NCI-H1436 treated with DMSO at 0.1 percent for 48 hours (cell line): Measurements from ENCODE around the gene STK32C.
A peak's percentile ranks its signal among the peaks of the same experiment; 100 is the strongest.
"Not testable (repeated sequence)": the region's sequence is repeated elsewhere in the genome, so short reads cannot be mapped to it uniquely, and the experiment has no call there.

Experiments used
- DNase-seq: peaks from one replicate; lab custom pipeline; 2025; lab: John Stamatoyannopoulos, UW

STK32C gene

DNA sequence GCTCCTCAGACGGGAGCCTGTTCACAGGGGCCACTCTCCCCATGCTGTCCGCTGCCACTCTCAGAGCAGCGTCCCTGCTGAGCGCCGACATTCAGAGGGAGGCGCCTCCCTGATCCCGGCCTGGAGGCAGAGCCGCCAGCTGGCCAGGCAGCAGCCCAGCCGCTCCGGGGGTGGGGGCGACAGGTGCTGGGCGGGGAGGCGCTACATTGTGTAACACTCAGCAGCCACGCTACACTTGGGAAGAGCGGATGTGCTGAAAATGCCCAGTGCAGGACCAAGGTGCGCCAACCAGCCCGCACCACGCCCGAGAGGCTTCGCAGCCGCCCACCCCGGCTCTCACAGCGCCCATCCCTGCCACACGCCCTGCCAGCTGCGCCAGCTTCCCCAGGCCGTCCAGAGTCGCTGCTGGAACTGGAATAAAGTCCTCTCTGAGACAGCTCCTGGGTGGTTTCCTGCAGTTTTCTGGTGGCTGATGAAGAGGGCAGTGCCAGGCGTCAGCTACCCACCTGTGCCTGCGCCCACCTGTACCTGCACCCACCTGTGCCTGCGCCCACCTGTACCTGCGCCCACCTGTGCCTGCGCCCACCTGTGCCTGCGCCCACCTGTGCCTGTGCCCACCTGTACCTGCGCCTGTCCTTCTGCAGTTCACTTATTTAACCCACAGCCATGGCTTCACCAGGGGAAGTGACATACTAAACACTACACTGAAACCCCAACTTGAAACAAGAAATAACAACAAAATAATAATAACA, 25.7 kb downstream of the STK32C start:
- peak; percentile 41 for DNase-seq

DNA sequence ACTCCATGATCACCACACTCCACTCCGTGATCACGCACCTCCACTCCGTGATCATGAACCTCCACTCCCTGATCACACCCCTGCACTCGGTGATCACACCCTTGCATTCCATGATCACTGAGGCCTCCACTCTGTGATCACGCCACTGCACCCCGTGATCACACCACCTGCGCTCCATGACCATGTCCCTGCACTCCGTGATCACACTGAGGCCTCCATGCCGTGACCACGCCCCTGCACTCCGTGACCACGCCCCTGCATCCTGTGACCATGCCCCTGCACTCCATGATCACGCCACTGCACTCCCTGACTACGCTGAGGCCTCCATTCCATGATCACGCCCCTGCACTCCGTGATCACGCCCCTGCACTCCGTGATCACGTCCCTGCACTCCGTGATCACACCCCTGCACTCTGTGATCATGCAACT, 27.1 kb downstream of the STK32C start:
- DNase-seq, result no peak

DNA sequence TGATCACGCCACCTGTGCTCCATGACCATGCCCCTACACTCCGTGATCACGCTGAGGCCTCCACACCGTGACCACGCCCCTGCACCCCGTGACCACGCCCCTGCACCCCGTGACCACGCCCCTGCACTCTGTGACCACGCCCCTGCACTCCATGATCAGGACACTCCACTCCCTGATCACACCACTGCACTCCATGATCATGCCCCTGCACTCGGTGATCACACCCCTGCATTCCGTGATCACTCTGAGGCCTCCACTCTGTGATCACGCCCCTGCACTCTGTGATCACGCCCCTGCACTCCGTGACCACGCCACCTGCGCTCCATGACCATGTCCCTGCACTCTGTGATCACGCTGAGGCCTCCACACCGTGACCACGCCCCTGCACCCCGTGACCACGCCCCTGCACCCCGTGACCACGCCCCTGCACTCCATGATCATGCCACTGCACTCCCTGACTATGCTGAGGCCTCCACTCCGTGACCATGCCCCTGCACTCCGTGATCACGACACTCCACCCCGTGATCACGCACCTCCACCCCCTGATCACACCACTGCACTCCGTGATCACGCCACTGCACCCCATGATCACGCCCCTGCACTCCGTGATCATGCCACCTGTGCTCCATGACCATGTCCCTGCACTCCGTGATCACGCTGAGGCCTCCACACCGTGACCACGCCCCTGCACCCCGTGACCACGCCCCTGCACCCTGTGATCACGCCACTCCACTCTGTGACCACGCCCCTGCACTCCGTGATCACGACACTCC, 27.7 kb downstream of the STK32C start:
- DNase-seq, result no peak

DNA sequence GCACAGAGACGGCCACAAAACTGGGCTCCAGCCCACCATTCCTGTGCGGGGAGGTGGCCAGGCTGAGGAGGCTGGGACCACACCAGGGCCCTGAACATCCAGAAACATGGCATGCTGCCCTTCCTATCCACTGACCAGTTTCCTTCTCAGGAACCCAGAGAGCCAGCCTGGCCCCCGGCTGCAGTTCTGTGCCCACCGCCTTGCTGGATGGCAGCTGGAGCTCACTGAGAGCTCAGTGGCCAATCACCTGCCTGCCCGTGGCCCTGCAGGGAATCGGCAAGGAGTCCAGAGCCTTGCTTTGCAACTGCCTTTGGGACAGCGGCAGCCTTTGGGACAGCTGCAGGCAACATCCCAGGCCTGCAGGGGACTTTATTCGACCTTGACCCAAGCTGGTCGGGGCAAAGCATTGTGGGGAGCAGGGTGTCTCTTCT, 30.4 kb downstream of the STK32C start:
- no peak for DNase-seq

DNA sequence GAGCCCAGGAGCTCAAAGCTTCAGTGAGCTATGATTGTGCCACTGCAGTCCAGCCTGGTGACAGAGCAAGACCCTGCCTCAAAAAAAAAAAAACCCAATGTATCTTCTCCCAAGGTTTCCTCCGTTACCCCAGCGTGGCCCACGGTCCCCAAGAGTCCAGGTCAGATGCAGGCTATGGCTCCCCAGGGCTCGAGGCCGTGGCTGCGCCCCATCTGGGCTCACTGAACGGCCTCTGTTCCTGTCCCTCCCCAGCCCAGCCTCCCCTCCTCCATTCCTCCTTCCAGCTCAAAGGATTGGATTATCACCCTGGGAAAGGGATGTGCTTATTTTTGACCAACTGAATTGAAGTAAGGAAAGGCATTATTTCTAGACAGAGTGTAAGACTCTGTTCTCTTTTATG, 31.0 kb downstream of the STK32C start:
- DNase-seq, result no peak

DNA sequence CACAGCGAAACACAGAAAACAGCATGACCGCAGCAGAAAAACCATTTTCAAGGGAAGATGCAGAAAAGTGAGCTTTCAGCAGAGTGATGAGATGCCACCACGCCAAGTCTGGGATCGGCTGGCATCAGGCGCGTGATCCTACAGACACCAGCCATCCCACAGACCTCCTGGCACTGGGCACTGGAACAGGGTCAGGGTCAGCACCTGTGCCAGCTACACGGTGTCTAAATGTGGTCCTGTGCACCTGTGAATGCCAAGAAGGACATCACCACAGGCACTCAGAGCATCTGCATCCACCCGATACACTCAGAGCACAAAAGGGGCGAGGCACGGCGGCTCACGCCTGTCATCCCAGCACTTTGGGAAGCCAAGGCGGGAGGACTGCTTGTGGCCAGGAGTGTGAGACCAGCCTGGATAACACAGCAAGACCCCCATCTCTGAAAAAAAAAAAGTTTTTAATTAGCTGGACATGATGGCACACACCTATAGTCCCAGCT, 31.5 kb downstream of the STK32C start:
- no peak for DNase-seq

DNA sequence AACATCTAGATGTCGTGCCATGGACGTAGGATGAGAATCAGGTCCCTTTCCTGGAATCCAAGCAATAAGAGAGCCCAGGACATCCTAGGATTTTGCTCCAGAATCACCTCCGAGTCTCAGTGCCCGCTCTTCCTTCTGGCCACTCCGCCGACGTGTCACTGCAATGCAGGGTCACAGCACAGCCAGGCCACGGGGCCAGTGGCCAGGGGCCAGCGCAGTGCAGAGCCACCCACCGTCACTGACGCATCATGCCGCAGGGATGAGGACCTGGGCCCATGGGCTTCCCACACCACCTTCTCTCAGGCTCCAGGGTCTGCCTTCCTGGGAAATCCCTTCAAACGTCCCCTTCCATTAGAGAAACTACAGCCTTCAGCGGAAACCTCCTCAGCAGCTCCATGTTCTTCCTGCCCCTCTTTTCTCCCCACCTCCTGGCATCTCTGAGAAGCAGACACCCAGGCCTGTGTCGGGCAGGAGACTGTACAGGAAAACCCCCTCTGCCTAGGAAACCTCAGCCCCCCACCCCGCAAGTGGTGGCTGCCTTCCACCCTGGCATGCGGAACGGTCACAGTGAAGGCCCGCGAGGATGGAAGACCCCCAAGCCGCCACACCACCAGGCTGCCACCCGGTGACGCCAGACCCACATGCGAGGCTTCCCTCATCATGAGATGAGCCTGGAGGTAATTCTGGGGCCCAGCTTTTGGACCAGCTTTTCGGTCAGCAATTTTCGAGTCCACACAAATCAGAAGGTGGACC, 32.1 kb downstream of the STK32C start:
- no peak for DNase-seq

DNA sequence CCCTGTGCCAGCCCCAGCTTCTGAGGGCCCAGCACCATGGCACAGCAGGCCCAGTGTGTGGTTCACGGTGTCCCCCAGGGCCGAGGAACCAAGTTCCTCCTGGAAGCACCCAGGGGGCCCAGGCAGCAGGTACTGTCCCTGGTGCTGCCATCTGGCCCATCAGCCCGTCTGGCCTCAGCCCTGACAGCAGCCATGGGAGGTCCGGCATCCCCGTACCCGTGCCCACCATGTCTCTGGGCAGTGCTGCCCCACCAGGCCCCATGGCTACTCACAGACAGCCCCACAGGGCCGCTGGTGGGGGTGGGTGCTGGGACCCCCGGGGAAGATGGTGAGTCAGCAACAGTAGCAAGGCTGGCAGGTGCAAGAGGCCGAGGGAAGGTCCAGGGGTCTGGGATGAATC, 32.8 kb downstream of the STK32C start:
- no peak for DNase-seq

DNA sequence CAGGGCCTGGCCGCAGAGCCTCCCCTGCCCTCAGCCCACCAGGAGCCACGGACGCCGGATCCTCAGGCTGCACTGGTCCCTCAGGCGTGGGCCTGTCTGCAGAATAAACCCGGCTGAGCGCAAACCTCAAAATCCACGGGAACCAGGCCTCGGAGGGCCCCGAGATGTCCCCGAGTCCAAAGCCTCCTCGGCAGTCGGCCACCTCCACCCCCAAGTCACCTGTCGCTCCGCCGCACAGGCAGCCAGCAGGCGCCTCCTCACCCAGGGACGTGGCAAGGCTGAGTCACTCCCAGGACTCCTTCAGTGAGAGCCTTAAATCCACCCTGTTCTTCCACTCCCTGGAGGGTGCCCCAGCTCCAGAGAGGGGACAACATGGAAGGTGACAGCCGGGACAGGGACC, 33.2 kb downstream of the STK32C start:
- DNase-seq, result no peak

DNA sequence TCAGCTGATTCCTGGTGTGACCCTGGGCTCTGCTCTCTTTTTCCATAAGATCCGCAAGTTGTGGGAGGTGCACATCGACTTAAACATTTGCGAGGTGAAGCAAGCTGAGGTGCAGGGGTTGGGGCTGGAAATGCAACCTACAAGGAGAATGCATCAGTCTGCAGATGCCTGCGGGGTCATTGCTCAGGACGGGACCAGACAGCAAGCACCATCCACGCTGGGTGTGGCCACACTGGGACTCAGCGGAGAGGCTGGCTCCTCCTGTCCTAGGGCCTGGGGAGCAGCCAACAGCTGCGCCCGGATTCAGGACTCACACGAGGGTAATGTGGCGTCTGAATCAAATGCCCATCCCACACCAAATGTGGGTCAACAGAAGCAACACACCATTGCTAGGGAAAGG, 33.8 kb downstream of the STK32C start:
- no peak for DNase-seq

DNA sequence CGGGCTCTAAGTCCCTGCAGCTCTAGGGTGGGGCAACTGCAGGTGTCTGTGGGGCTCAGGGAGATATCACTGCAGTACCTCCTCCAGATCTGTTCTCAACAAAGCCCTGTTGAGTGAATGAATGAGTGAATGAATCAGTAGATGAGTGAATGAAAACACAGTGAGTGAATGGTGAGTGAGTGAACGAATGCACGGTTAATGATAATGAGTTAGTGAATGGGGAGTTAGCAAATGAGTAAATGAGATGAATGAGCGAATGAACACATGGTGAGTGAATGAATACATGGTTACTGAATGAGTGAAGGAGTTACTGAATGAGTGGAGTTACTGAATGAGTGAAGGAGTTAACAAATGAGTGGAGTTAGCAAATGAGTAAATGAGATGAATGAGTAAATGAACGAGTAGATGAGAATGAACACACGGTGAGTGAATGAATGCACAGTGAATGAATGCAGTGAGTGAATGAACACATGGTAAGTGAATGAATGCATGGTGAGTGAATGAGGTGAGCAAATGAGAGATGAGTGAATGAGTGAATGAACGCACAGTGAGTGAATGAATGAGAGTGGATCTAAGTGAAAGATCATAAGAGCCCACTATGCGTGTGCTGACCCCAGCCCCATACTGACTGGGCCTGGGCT, 34.3 kb downstream of the STK32C start:
- no peak for DNase-seq

DNA sequence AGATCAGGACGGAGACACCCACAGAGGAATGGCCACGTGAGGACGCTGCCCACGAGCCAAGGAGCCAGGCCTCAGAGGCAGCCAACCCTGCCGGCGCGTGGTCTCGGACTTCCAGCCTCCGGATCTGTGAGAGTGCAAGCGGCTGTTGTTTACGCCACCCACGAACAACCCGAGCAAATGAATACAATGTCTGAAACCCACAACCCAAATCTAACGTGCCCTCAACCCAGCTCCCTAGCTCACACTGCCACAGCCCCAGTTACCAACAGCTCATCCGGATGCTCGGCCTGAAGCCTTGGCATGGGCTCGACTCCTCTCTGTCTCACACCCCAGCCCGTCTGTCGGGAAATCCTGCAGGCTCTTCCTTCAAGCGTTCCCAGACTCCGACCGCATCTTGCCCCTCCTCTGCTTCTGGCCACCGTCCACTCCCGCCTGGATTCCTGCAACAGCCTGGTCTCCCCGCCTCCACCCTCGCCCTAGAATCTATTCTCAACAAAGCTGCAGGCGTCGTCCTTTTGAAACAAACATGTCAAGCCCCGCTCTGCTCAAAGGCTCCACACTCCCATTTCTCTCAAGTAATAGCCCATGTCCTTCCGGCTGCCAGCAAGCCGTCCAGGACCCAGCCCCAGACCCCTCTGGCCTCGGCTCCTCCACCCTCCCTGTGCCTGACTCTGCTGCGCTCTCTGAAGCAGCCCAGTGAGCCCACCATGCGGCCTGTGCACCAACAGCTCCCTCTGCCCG, 35.3 kb downstream of the STK32C start:
- no peak for DNase-seq

DNA sequence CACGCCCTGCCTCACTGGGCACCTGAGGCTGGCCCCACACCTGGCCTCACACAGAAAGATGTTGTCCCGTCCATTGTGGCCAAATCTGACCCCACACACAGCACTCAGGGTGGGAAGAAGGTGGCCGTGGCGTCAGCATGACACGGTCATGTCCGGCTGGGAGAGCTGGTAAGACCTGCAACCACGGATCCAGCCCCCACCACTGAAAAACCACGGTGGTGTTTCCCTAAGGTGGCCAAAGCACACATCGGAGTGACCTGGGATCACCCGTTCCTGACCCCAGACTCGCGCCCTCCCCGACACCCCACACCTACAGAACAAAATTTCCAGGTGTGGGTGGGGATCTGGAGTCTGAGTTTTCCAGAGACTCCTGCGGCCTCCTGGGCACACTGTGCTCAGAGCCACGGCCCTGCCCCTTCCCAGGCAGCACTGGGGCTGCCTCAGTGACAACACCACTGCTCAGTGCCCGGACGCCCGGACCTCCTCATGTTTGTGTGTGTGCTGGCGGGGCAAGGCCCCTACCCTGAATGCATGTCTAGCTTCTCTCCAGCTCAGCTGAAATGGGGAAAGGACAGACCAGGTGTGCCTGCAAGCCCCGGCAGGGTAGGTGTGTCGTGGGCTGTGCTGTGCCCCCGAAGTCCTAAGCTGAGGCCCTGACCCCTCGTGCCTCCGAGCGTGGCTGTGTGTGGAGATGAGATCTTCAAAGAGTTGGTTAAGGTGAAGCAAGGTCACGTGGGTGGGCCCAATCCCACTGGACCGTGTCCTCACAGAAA, 36.1 kb downstream of the STK32C start:
- no peak for DNase-seq

DNA sequence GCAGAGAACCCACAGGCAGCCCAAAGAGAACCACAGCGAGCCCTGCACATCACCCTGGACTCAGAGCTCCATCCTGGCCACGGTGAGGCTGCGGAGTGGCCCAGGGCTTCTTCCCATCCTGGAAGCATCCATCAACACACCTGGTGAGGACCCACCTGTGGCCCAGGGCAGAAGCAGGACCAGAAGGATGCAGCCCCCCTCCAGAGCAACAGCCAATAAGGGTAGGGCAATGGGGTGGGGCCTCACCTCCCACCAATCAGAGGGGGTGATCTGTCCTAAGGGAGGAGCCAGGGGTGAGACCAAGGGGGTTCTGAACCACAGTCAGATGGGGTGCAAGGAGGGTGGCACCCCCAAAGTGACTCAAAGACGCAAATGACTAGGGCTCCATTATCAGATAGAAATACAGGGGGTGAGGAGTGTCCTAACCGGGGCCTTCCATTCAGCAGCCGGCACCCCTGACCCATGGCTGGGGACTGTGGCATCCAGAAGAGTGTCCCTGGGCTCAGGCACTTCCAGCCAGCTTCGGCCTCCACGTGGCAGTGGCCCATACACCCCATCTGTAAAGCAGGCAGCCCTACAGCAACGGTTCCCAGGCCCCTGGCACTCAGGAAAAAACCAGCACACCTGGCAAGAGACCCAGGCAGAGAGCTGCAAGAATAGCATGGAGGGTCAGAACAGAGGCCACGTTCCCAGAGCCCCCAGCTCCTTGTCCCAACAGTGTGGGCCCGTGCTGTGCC, 36.9 kb downstream of the STK32C start:
- DNase-seq, result no peak

DNA sequence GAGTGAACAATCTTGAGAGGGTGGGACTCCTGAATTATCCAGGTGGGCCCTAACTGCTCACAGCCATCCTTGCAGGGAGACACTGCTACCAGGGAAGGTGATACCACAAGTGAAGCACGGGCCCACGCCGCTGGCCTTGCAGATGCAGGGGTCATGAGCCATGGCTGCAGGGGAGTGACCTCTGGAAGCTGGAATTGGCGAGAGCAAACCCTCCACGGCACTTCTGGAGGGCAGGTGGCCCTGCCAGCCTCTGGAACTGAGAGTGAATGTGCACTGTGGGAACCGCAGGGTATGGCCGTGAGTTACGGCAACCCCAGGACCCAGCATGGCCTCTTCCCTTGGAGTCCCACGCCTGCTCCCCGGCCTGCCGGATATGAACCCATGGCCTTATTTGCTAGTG, 37.5 kb downstream of the STK32C start:
- DNase-seq, result no peak

DNA sequence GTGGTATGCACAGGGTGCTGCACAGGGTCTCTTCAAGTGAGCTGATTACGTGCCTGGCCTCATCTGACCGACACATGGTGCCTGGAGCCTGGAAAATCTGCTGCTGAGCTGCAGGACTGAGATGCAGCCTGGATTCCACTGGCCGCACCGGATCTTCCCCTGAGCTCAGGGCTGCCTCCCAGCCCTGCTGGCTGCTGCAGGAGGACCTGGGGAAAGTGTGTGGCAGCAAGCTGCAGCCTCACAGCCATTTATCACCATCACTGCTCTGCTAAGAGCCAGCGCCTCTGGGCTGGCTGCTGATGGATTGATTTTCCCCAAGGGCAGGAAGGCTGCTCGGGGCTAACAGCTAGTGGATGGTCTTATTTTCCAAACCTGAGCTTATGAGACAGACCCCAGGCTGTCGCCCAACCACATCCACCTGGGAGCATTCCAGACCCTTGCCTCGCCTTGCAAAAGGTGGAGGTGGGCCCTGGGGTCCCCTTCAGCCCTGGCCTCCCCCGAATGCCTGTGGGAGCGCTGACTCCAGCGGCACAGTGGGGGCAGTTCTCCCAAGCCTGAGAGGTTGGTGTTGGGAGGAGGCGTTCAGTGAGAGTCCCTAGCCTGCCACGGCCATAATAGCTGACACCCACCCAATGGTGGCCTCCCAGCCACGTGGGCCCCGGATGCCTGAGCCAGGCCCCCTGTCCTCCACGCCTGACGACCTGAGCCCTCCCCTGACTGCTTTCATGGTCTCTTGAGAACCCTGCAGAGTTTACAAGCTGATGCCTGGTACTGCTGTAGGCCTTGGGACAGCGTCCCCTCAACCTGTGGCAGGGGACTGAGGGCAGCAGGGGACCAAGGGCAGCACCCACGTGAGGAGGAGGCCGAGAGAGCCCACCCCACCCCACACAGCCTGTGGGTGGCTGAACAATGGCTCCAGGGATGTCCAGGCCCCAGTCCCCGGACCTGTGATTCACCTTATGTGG, 38.2 kb downstream of the STK32C start:
- DNase-seq, result no peak

DNA sequence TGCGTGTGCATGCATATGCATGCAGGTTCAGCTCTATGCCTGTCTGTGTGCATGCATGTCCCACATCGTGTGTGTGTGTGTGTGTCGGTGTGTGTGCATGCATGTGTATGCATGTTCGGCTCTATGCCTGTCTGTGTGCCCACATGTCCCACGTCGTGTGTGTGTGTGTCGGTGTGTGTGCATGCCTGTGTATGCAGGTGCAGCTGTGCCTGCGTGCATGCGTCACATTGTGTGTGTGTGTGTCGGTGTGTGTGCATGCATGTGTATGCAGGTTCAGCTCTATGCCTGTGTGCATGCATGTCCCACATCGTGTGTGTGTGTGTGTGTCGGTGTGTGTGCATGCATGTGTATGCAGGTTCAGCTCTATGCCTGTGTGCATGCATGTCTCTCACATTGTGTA, 39.8 kb downstream of the STK32C start:
- not testable (repeated sequence) for DNase-seq

DNA sequence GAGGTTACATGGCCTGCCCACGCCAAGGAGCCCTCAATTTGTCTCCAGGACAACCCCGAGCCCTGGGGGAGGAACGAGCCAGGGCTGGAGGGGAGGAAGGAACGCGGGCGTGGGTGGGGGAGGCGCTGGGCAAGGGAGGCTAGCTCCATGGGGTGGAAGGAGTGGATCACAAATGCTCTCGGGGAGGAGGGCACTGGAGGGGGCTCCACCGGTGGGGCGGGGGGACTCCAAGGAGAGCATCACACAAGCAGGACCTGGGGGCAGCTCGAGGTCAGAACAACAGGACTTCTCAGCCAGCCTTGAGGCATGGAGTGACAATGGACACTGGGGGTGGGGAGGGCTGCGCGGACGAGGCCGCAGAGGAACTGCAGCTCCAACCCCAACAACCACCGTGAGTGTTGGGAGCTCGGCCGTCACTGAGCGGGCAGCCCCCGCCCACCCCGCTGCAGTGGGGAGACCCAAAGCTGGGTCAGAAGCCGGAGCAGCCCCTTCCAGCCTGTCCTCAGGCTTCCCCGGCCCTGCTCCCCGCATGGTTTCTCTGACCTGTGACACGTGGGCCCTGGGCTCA, 41.1 kb downstream of the STK32C start:
- DNase-seq, result no peak
